Endometrial microvascular endothelial cells (primary cell): ENCODE data around the gene ANGPTL2. TPM values are rescaled to one million over a fixed set of nuclear protein-coding genes. Genes with fewer than 3 reads are reported as not detected.
"Not testable (repeated sequence)": the region's sequence is repeated elsewhere in the genome, so short reads cannot be mapped to it uniquely, and the experiment has no call there.

Source experiments
- in situ Hi-C: cut with HindIII; loops from 2 replicates; pipeline ENCODE4 v1.10.0; 2017; ENCODE audit warnings: low sequenced_read_pairs, low pct_unique_long_range_greater_than_20kb; ENCODE audit errors: inconsistent ontology term
- total RNA-seq: library from RNA; depleted of rRNA; stranded (reverse); fragments of >200 nt; gene quantifications from one replicate; pipeline ENCODE4 v1.2.3, GENCODE V29; 2015; ENCODE audit errors: inconsistent ontology term

Gene ANGPTL2
- total RNA-seq, 1 donor from 2014 or later = 10.2 TPM

GRCh38 chr9:127158786-127159324, 36.4 kb upstream of the ANGPTL2 start:
- in situ Hi-C loops = no loop called here

GRCh38 chr9:127155314-127155960, 33.0 kb upstream of the ANGPTL2 start:
- in situ Hi-C loops = no loop called here

- in situ Hi-C loops = no loop called here
Observed at GRCh38 chr9:127154390-127155191, 32.2 kb upstream of the ANGPTL2 start.

DNA sequence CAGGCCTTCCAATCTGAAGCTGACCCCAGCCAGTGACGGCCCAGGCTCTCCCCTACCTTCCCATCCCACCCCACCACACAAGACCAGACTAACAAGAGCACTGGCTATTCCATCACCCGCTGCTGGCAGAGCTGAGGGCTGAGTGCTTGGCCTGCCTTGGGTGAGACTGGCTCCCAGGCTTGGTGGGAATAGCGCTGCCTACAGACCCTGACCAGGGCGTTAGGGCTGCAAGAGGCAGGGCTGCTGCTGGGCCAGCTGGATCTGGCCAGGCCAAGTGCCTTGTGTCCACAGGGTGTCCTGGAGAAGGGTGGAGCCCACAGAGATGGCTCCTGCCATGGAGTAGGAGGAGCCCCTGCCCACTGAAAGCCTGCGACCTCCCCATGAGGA, 31.6 kb upstream of the ANGPTL2 start:
- in situ Hi-C loops = no loop called here

DNA sequence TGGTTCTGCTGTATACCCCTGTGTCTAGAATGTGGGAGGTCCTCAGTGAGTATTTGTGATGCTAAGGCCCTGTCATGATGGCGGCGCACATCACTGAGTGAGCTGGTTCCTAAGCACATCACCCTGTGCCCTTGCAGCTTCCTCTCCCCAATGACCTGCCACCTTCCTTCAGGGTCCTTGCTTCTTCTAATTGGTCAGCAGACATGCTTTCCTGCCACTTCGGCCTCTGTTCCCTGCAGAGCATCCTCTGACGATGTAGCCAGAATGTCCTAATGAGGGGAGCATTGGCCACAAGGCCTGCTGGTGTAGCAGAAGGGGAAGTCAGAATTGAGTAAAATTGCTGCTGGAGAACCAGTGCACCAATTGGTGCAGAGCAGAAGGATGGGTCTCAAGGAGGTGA, 31.1 kb upstream of the ANGPTL2 start:
- in situ Hi-C loops = no loop called here

GRCh38 chr9:127149463-127150390, 27.3 kb upstream of the ANGPTL2 start:
- in situ Hi-C loops = no loop called here

DNA sequence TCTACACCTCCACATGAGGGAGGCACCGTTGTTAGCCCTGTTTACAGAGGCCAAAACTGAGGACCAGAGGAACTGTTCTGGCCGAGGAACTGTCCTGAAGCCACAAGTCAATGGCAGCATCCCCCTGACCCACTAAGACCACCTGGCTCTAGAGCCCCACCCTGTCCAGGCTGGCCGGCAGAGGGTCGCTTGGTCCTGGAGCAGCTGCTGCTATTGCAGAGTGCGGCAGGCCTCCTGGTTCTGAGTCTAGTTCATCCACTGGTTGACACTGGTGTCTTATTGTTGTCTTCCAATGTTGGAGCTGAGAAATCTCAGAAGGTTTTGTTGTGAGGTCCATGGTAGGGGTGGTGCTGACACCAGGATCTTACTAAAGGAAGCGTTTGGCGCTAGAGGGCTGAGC, 26.6 kb upstream of the ANGPTL2 start:
- in situ Hi-C loops = no loop called here

DNA sequence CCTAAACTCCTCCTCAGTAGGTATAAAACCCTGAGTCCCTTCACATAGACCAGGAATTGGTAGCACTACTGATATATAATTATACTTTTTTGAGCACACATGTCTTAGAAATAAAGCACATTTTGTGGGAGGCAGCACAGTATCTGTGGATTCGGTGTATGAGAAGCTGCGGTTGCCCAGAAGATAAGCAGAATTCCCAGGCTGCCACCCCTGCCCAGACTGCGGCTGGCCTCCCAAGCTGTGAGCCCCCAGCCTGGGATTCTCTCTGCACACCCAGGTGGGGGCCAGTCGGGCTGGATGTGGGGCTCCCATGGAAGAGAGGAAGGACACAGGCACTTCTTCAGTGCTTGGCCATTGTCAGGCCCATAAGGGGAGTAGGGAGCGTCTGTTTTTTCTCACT, 25.6 kb upstream of the ANGPTL2 start:
- in situ Hi-C loops = no loop called here

DNA sequence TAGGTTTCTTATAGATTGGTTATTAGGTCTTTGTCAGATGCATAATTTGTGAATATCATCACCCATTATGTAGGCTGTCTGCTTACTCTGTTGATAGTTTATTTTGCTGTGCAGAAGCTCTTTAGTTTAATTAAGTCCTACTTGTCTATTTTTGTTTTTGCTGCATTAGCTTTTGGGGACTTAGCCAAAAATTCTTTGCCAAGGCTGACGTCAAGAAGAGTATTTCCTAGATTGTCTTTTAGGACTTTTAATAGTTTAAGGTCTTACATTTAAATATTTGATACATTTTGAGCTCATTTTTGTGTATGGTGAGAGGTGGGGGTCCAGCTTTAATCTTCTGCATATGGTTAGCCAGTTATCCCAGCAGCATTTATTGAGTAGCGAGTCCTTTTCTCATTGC, 24.8 kb upstream of the ANGPTL2 start:
- in situ Hi-C loops = no loop called here

DNA sequence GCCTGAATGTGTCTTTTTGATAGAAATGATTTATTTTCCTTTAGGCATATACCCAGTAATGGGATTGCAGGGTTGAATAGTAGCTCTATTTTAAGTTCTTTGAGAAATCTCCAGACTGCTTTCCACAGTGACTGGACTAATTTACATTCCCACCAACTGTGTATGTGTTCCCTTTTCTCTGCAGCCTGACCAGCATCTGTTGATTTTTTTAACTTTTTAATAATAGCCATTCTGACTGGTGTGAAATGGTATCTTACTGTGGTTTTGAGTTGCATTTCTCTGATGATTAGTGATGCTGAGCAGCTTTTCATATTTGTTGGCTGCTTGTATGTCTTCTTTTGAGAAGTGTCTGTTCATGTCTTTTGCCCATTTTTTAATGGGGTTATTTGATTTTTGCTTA, 24.4 kb upstream of the ANGPTL2 start:
- in situ Hi-C loops = not testable (repeated sequence)

DNA sequence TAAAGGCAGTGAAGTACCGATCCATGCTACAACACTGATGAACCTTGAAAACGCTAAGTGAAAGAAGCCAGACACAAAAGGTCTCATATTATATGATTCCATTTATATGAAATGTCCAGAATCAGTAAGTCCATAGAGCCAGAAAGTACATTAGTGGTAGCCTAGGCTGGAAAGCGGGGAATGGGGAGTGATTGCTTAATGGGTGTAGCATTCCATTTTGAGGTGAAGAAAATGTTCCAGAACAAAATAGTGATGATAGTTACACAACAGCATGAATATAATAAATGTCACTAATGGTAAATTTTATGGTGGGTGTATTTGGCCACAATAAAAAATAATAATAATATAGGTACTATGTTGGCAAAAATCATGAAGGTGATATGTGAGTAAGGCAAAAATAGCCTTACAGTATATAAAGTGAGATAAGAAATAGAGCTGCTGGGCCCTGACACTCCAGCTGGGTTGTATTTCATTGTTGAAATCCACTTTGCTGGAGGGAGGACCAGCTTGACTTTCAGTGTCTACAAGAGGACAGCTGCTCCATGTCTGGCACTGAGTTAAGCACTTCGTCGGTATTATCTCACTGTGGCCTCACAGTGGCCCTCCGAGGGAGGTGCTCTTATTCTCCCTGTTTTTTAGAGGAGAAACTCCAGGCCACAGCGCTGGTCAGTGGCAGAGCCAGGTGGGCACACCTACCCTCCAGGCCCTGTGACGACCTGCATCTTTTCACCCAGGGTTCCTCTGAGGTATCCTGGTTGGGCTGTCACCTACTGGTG, 22.4 kb upstream of the ANGPTL2 start:
- in situ Hi-C loops = no loop called here

DNA sequence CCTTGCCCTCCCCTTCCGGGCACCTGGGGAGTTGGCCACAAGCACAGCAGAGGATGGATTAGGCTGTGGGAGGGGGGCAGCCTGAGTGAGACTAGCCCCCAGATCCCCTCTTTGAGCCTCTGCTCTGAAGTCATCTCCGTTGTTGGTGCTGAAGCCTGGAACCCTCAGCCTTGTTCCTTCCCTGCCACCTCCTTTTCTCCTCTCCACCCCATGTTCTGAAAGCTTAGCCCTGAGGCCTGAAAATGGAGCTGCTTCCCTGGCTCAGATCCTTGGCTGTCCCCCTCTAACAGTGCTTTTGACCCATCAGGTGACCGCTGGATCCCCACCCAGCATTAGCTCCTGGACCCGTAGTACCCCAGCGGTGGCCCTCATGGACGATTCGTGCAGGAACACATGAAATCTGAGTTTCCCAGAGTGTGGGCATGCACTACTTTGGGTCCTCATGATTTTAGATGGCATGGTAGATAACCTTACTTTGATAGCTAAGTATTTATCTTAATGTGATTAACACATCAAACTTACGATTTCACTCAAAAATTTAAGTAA, 21.6 kb upstream of the ANGPTL2 start:
- in situ Hi-C loops = no loop called here

DNA sequence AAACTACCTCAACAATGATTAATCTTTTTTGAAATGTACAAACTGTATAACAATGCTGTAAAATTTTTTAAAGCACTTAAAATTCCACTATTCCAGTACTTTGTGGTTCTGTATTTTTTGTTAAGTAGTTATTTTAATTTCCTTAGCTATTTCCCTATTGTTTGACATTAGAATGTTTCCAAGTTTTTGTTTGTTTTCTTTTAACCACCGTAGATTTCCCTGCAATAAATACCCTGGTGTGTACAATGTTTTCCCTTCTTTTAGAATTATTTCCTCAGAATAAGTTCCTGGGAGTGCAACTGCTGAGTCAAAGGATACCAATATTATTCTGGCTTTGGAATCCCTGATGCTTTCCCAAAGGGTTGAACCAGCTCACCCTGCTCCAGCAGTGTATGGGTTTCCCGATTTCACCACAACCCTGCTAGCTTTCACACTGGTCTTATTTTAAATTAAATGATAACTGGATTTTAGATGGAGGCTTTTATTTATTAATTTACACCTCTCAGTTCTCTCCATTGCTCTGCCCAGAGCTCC, 20.6 kb upstream of the ANGPTL2 start:
- in situ Hi-C loops = no loop called here

DNA sequence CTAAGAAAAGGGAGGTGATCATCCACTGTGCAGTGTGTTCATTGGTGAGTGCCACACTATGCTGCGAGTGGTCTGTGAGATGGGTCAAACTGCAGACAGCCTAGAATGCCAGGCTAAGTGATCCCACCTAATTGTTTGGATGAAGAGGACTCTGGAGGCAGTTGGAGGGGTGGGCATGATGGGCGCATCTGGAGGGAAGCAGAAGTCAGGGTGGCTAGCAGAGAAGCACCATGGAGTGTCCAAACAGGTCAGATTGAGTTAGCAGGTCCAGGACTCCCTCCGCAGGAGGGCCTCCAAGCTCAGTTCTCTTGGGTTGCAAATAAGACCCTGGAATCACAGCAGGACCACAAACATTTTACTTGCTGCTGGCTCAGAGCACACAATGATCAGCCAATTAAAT, 19.9 kb upstream of the ANGPTL2 start:
- in situ Hi-C loops = no loop called here

DNA sequence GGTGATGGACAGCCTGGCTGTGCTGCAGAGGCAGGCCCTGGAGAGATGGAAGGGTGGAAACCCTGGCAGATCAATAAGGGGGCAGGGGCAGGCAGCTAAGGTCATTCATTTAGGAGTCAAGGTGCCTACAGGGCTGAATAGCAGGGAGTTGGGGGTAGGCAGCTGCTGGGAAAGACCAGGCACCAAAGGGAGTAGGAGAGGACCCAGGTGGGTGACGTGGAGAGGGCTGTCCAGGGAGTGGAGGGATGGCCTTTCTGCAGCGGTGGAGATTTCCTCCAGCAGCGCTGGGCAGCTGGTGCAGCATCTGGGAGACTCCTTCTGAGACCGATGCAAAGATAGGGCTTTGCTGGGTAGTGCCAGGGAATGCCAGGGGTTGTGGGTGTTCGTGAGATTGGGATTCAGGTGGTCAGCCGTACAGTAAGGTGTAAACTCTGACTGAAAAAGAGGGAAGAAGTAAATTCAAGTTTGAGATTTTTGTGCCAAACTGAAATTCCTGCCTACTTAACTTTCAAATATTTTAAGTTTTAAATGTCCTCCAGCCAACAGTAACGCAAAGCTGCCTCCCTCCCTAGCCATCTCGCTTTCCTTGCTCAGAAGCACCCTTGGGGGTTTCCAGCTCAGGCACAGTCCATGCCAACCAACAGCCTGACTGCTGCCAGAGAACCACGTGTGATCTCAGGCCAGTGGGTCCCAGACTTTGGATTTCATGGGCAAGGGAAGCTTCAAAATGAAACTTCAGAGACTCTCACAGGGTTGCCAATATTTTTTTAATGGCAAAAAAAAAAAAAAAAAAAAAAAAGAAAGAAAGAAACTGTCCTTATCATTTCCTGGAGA, 18.6 kb upstream of the ANGPTL2 start:
- in situ Hi-C loops = no loop called here

- in situ Hi-C loops = no loop called here
Observed at GRCh38 chr9:127140181-127140580, 17.7 kb upstream of the ANGPTL2 start.

GRCh38 chr9:127139775-127140174, 17.3 kb upstream of the ANGPTL2 start:
- in situ Hi-C loops = no loop called here
